DOHH2 (cell line): ENCODE measurements around the gene PCCA.

Experiments
- EZH2phosphoT487 ChIP-seq: fragments of 200-600 bp; sonication (generic); IDR thresholded peaks from 2 replicates; pipeline ENCODE4 v1.6.1; 2017; ENCODE audit warnings: borderline replicate concordance, mild to moderate bottlenecking, antibody characterized with exemption, low read length, moderate library complexity, mixed read lengths
- TF ChIP-seq, protein P1 (sequence below): fragments of 200-600 bp; sonication (generic); IDR thresholded peaks from one replicate; pipeline ENCODE4 v1.5.1; 2014; ENCODE audit warnings: antibody characterized with exemption, mild to moderate bottlenecking, low read depth, low read length; ENCODE audit not compliant: poor library complexity, severe bottlenecking

DNA sequence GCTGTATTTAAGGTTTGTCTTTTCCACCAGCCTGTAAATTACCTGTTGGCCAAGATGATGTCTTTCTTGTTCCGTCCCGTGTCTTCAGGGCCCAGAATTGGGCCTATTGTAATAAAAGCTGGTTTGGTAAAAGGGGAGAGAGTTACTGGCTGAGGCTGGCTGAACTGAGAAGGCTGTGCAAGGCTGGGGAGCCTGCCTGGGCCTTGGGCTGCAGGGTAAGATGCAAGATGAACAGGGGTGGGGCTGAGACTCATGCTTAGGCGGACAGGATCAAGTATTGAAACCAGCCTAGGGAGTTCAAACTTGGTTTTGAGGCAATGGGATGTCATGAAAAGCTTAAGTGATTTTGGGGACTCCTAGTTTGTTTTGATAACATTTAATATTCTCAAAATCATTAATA is 142.3 kb downstream of the PCCA start:
- TF ChIP-seq, protein P1, sequence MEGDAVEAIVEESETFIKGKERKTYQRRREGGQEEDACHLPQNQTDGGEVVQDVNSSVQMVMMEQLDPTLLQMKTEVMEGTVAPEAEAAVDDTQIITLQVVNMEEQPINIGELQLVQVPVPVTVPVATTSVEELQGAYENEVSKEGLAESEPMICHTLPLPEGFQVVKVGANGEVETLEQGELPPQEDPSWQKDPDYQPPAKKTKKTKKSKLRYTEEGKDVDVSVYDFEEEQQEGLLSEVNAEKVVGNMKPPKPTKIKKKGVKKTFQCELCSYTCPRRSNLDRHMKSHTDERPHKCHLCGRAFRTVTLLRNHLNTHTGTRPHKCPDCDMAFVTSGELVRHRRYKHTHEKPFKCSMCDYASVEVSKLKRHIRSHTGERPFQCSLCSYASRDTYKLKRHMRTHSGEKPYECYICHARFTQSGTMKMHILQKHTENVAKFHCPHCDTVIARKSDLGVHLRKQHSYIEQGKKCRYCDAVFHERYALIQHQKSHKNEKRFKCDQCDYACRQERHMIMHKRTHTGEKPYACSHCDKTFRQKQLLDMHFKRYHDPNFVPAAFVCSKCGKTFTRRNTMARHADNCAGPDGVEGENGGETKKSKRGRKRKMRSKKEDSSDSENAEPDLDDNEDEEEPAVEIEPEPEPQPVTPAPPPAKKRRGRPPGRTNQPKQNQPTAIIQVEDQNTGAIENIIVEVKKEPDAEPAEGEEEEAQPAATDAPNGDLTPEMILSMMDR: no peak
- no peak for TF ChIP-seq EZH2phosphoT487
